Measurements from ENCODE around the gene ECT2L. TPM values are rescaled to one million over a fixed set of nuclear protein-coding genes. Genes with fewer than 3 reads are reported as not detected.

ECT2L gene
- total and polyA plus RNA-seq, 2 donors (not counting 1 experiment from before 2014, with no cell fraction given) = 0.17 TPM; not detected in 1

DNA sequence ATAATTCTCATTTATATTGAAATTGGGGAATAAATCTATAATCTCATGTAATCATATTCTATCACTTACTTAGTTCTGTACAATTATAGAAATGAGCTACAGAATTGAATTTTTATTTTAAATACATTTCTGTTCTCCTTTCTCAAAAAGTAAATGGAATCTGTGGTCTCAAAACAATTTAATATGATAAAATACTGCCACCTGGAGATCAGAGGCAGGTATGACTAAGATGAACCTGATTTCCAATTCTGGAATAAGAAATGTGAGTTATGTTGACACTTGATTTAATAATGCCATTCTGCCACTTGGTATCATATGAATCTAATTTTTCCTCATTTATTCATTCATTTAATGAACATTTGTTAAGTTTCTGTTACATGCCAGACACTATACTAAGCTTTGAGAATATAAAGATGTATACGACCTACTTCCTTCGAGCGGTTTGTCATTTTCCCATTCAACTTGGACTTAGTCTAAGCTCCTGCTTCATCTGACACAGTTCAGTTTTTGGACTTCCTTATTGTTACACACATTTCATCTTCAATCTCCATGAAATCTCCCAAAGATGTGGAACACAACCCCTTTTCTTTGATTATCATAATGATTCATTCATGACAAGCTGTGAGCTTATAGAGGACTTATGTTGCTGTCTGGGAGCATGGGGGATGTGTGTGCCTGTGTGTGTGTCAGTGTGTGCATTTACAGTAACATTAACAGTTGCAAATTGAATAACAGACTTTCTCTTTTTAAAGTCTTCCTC is 29.8 kb upstream of the ECT2L start:
- Histone ChIP-seq H3K4me1 (ENCODE audit: control insufficient read depth, extremely low read depth, insufficient read depth, low read length) (no peaks in the 10 kb centered on the region), H4K20me1 (ENCODE audit: control insufficient read depth, extremely low read depth, insufficient read depth, low read length) (no peaks in the 10 kb centered on the region), H3K79me2 (ENCODE audit: control insufficient read depth, insufficient read depth, low read length) (no peaks in the 10 kb centered on the region), H3K9ac (ENCODE audit: insufficient read depth, low read length) (no peak overlapping the region), H3K9me3 (ENCODE audit: control insufficient read depth, insufficient read depth, low read depth, low read length) (no peaks in the 10 kb centered on the region), H3K4me2 (ENCODE audit: extremely low read depth, insufficient read depth, low read length) (no peak overlapping the region), H3K27me3 (ENCODE audit: control insufficient read depth, insufficient read depth, low read length) (no peaks in the 10 kb centered on the region), H3K27ac (ENCODE audit: insufficient read depth, low read length) (no peak overlapping the region), H3K4me3 (replicated peaks in 1 of 4; ENCODE audit: control extremely low read depth in 1 of 4, insufficient read depth in 1 of 4, low read depth in 3 of 4, low read length in 4 of 4) (no peak overlapping the region), H2AFZ (ENCODE audit: low read length) (no peak overlapping the region), H3K36me3 (ENCODE audit: control insufficient read depth, insufficient read depth, low read length) (no peaks in the 10 kb centered on the region)
- DNase-seq (ENCODE audit: low read depth in 2 of 2) = peak; percentile 25 to 70
- TF ChIP-seq EZH2 (IDR thresholded peaks at IDR 0.05; ENCODE audit: low read length, missing control alignments) = no peak
- TF ChIP-seq, protein P1, sequence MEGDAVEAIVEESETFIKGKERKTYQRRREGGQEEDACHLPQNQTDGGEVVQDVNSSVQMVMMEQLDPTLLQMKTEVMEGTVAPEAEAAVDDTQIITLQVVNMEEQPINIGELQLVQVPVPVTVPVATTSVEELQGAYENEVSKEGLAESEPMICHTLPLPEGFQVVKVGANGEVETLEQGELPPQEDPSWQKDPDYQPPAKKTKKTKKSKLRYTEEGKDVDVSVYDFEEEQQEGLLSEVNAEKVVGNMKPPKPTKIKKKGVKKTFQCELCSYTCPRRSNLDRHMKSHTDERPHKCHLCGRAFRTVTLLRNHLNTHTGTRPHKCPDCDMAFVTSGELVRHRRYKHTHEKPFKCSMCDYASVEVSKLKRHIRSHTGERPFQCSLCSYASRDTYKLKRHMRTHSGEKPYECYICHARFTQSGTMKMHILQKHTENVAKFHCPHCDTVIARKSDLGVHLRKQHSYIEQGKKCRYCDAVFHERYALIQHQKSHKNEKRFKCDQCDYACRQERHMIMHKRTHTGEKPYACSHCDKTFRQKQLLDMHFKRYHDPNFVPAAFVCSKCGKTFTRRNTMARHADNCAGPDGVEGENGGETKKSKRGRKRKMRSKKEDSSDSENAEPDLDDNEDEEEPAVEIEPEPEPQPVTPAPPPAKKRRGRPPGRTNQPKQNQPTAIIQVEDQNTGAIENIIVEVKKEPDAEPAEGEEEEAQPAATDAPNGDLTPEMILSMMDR (conservative IDR thresholded peaks at IDR 0.05 in 1 of 2, IDR thresholded peaks at IDR 0.05 in 1 of 2; ENCODE audit: low read depth in 1 of 2, low read length in 2 of 2) = peak; percentile 26 to 59

DNA sequence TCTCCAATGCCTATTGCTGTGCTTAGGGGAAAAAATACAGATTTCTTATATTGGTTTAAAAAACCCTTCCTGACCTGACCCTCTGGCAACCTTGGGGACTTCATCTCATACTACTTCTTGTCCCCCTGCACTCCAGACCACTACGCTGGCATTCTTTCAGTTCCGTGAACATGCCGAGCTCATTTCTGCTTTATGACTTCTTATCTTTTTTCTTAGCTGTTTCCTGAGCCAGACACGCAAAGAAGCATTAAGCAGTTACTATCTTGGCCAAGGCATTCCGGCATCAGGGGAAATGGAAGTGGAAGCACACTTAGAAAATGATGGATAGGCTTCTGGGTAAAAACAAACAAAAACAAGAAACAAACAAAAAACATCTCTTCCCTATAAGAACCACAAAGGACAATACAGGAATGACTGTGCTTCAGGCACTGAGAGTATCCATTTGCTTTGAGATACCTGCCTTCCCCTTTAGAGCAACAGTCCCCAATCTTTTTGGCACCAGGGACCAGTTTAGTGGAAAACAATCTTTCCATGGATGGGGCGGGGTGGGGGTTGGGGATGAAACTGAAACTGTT is 26.7 kb upstream of the ECT2L start:
- H3K9ac ChIP-seq (ENCODE audit: insufficient read depth, low read length) = no peak overlapping the region
- no peak overlapping the region for H3K27ac ChIP-seq (ENCODE audit: insufficient read depth, low read length)
- no peak overlapping the region for H3K4me2 ChIP-seq (ENCODE audit: extremely low read depth, insufficient read depth, low read length)
- no peaks in the 10 kb centered on the region for H3K4me1 ChIP-seq (ENCODE audit: control insufficient read depth, extremely low read depth, insufficient read depth, low read length)
- H3K36me3 ChIP-seq (ENCODE audit: control insufficient read depth, insufficient read depth, low read length) = no peaks in the 10 kb centered on the region
- H3K27me3 ChIP-seq (ENCODE audit: control insufficient read depth, insufficient read depth, low read length) = no peaks in the 10 kb centered on the region
- no peak overlapping the region for H3K4me3 ChIP-seq (replicated peaks in 1 of 4; ENCODE audit: control extremely low read depth in 1 of 4, insufficient read depth in 1 of 4, low read depth in 3 of 4, low read length in 4 of 4)
- H3K9me3 ChIP-seq (ENCODE audit: control insufficient read depth, insufficient read depth, low read depth, low read length) = no peaks in the 10 kb centered on the region
- no peak for TF ChIP-seq EZH2 (IDR thresholded peaks at IDR 0.05; ENCODE audit: low read length, missing control alignments)
- TF ChIP-seq, protein P1 (conservative IDR thresholded peaks at IDR 0.05 in 1 of 2, IDR thresholded peaks at IDR 0.05 in 1 of 2; ENCODE audit: low read depth in 1 of 2, low read length in 2 of 2) = no peak
- no peak for DNase-seq (ENCODE audit: low read depth in 2 of 2)
- no peaks in the 10 kb centered on the region for H4K20me1 ChIP-seq (ENCODE audit: control insufficient read depth, extremely low read depth, insufficient read depth, low read length)
- peaks cover 1% of the 10 kb centered on the region for H3K79me2 ChIP-seq (ENCODE audit: control insufficient read depth, insufficient read depth, low read length)
- H2AFZ ChIP-seq (ENCODE audit: low read length) = no peak overlapping the region

DNA sequence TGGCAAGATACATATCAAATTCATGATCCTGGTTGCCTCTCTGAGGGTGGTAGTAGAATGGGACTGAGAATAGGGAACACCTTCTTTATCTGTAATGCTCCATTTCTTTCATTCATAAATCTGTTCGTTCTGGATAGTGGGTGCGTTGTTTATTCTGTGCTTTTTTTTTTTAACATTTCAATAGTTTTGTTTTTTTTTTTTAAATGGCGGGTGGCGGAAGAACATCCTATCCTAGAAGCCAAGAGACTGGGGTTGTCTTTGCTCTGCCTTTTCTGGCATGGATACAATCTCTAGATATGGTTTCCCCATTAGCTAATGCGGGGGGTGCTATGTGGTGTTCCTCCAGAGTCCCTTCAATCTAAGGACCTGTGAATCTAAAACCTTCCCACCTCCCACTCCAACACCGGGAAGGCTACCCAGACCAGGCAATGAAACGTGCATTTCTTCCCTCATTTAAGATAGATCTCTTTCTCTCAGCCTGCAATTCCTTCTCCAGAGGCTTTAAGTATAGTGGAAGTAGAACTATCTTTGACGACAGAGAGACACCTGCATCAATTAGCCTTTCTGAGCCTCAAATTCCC is 23.2 kb upstream of the ECT2L start:
- TF ChIP-seq, protein P1 (conservative IDR thresholded peaks at IDR 0.05 in 1 of 2, IDR thresholded peaks at IDR 0.05 in 1 of 2; ENCODE audit: low read depth in 1 of 2, low read length in 2 of 2) = no peak
- TF ChIP-seq EZH2 (IDR thresholded peaks at IDR 0.05; ENCODE audit: low read length, missing control alignments) = no peak
- H3K36me3 ChIP-seq (ENCODE audit: control insufficient read depth, insufficient read depth, low read length) = no peaks in the 10 kb centered on the region
- peaks cover 1% of the 10 kb centered on the region for H3K79me2 ChIP-seq (ENCODE audit: control insufficient read depth, insufficient read depth, low read length)
- peak overlapping the region; percentile 38 for H3K4me2 ChIP-seq (ENCODE audit: extremely low read depth, insufficient read depth, low read length)
- H3K9ac ChIP-seq (ENCODE audit: insufficient read depth, low read length) = peak overlapping the region; percentile 45
- H3K27ac ChIP-seq (ENCODE audit: insufficient read depth, low read length) = peak overlapping the region; percentile 96
- no peaks in the 10 kb centered on the region for H3K27me3 ChIP-seq (ENCODE audit: control insufficient read depth, insufficient read depth, low read length)
- H4K20me1 ChIP-seq (ENCODE audit: control insufficient read depth, extremely low read depth, insufficient read depth, low read length) = no peaks in the 10 kb centered on the region
- DNase-seq (ENCODE audit: low read depth in 2 of 2) = no peak
- no peaks in the 10 kb centered on the region for H3K4me1 ChIP-seq (ENCODE audit: control insufficient read depth, extremely low read depth, insufficient read depth, low read length)
- peak overlapping the region; percentile 89 for H2AFZ ChIP-seq (ENCODE audit: low read length)
- H3K9me3 ChIP-seq (ENCODE audit: control insufficient read depth, insufficient read depth, low read depth, low read length) = no peaks in the 10 kb centered on the region
- H3K4me3 ChIP-seq (replicated peaks in 1 of 4; ENCODE audit: control extremely low read depth in 1 of 4, insufficient read depth in 1 of 4, low read depth in 3 of 4, low read length in 4 of 4) = peak overlapping the region; percentile 83 to 95 (median 87)
